ENCODE results near the gene CHN2.
"Not testable (repeated sequence)": the region's sequence is repeated elsewhere in the genome, so short reads cannot be mapped to it uniquely, and the experiment has no call there.

CHN2 gene

DNA sequence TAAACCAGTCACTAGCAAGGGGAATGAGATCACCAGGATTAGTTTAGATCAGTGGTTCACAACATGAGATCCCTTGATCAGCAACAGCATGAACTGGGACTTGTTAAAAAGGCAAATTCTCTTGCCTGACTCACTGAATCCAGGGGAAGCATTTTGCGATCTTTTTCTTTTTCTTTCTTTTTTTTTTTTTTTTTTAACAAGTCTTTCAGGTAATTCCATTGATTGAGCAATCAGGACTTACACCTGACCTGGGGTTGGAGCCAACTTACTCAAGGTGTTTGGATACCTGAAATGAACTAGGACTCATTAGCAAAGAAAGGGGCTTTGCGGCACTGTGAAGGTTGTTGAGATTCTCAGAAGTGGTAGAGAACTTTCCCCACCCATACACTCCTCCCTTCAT, 321.9 kb downstream of the CHN2 start:
- DNase-seq, result no peak

DNA sequence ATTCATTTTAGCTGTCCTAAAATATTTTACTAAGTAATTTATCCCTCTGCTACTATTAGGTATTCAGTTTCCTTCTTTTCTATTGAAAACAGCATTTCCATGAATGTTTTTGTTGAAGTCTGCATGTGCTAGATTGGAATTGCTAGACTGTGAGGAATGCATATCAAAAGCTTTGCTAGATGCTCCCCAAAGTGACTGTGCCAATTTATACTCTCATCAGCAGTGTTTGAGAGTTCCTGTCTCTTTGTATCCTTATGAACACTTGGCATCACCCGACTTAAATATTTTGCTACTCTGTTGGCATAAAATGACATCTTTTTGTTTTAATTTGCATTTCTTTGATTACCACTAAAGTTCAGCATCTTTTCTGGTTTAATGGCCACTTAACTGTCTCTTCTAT, 324.0 kb downstream of the CHN2 start:
- no peak for DNase-seq

GRCh38 chr7:29523728-29524127, 329.2 kb downstream of the CHN2 start:
- no peak for DNase-seq

DNA sequence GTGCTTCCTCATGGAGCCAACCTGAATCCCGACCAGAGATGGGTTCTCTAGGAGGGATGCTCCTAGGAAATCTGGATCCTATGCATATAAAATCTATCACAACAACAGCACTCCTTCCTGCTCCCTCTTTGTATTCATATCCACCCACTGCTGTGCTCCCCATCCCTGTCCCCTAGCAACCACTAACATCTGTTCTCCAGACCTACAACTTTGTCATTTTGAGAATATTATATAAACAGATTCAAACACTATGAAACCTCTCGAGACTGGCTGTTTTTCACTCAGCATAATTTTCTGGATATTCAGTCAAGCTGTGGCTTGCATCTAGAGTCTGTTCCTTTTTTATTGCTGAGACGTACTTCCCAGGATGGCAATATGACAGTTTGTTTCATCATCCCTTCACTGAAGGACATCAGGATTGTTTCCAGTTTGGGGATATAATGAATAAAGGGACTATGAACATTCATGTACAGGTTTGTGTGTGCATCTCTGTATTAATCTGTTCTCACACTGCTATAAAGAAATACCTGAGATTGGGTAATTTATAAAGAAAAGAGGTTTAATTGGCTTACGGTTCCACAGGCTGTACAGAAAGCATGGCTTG, 333.0 kb downstream of the CHN2 start:
- DNase-seq, result no peak

- not testable (repeated sequence) for DNase-seq
These were observed 334.0 kb downstream of the CHN2 start for GRCh38 chr7:29528526-29528925.

Data from activated effector memory CD4-positive, alpha-beta T cell treated with anti-CD3 and anti-CD28 coated beads, Interleukin-2, amount 50 U/mL, for 16 hours (primary cell).